Measurements from ENCODE around the gene USP40. TPM values are rescaled to one million over a fixed set of nuclear protein-coding genes. Genes with fewer than 3 reads are reported as not detected.

Gene USP40
- total and polyA plus RNA-seq, 2 of the 8 experiments (the other 6 are each of a cell fraction or from before 2014, with no cell fraction given), result 12.0 to 15.7 TPM

DNA sequence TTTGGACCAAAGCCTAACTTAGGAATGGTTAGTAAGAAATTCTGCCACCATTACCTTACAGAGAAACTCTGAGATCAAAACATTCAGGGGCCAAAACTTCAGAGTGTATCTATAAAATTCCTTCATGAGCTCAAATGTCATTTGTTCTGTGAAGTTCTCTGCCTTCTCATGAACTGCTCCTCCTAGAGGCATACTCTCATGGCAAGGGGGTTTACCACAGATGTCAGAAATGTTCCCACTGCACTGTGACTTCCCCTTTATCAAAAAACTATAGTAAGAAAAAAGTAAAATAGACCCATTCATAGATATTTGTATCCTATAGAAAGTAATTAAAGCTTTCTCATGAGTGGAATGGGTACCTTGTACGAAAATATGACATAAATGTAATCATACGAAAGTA is 68.5 kb downstream of the USP40 start (continued):
- TF ChIP-seq, protein P1, sequence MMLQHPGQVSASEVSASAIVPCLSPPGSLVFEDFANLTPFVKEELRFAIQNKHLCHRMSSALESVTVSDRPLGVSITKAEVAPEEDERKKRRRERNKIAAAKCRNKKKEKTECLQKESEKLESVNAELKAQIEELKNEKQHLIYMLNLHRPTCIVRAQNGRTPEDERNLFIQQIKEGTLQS (IDR thresholded peaks at IDR 0.05; ENCODE audit: insufficient read depth, low read depth, low read length), result no peak
- TF ChIP-seq YY1 (IDR thresholded peaks at IDR 0.05; ENCODE audit: low read depth, low read length) (no peak), EGR1 (IDR thresholded peaks at IDR 0.05; ENCODE audit: borderline replicate concordance, low read depth, low read length) (no peak), SUZ12 (IDR thresholded peaks at IDR 0.05; ENCODE audit: low read length) (no peak)
